Activated CD8-positive, alpha-beta memory T cell treated with anti-CD3 and anti-CD28 coated beads for 24 hours (primary cell): Measurements from ENCODE around the gene MLLT3.

Experiments
- DNase-seq: peaks from one replicate; pipeline ENCODE4 v3.0.0-alpha.2; 2020

Gene MLLT3

GRCh38 chr9:20622330-20623020 lies at the start of gene MLLT3:
TSS of gene MLLT3 (minus strand) at chr9:20622499.
- peak; percentile 97 for DNase-seq

- DNase-seq: no peak
Observed at GRCh38 chr9:20671635-20672034, 49.3 kb upstream of the MLLT3 start.

- no peak for DNase-seq
Observed at GRCh38 chr9:20670395-20670794, 48.1 kb upstream of the MLLT3 start.

- DNase-seq: no peak
Observed at GRCh38 chr9:20664501-20664900, 42.2 kb upstream of the MLLT3 start.

- DNase-seq: no peak
Observed at GRCh38 chr9:20663133-20663532, 40.8 kb upstream of the MLLT3 start.

- DNase-seq: no peak
Observed at GRCh38 chr9:20662156-20662555, 39.9 kb upstream of the MLLT3 start.

GRCh38 chr9:20659474-20659967 lies 37.2 kb upstream of the MLLT3 start:
- no peak for DNase-seq

- DNase-seq: no peak
Observed at GRCh38 chr9:20658677-20659473, 36.6 kb upstream of the MLLT3 start.

GRCh38 chr9:20658246-20658667 lies 36.0 kb upstream of the MLLT3 start:
- peak; percentile 64 for DNase-seq

- DNase-seq: no peak
Observed at GRCh38 chr9:20651939-20652338, 29.6 kb upstream of the MLLT3 start.

GRCh38 chr9:20650750-20651299 lies 28.5 kb upstream of the MLLT3 start:
- DNase-seq: no peak

GRCh38 chr9:20650313-20650712 lies 28.0 kb upstream of the MLLT3 start:
- DNase-seq: no peak

- DNase-seq: no peak
Observed at GRCh38 chr9:20649381-20649780, 27.1 kb upstream of the MLLT3 start.

- DNase-seq: no peak
Observed at GRCh38 chr9:20646656-20647055, 24.4 kb upstream of the MLLT3 start.

- DNase-seq: no peak
Observed at GRCh38 chr9:20643660-20644059, 21.4 kb upstream of the MLLT3 start.

- DNase-seq: no peak
Observed at GRCh38 chr9:20642045-20642444, 19.7 kb upstream of the MLLT3 start.

- peak; percentile 86 for DNase-seq
Observed at GRCh38 chr9:20640331-20641187, 18.3 kb upstream of the MLLT3 start.

GRCh38 chr9:20636888-20637440 lies 14.7 kb upstream of the MLLT3 start:
- DNase-seq: no peak

GRCh38 chr9:20634895-20635294 lies 12.6 kb upstream of the MLLT3 start:
- DNase-seq: no peak

GRCh38 chr9:20632705-20633104 lies 10.4 kb upstream of the MLLT3 start:
- DNase-seq: no peak

- DNase-seq: no peak
Observed at GRCh38 chr9:20630241-20630943, 8.1 kb upstream of the MLLT3 start.

- DNase-seq: no peak
Observed at GRCh38 chr9:20625003-20625349, 2.7 kb upstream of the MLLT3 start.
